ENCODE data around the gene DSCAM.

The DSCAM gene

GRCh38 chr21:40463176-40463575 is 383.8 kb downstream of the DSCAM start:
- TF ChIP-seq CTCF (IDR thresholded peaks at IDR 0.05; ENCODE audit: low read depth, low read length) = no peak
- no peak overlapping the region for H3K4me3 ChIP-seq (replicated peaks in 1 of 2; ENCODE audit: low read depth in 2 of 2, low read length in 2 of 2)
- no peak for DNase-seq (ENCODE audit: low read depth in 2 of 2)

GRCh38 chr21:40461008-40461407 is 385.9 kb downstream of the DSCAM start:
- no peak for DNase-seq (ENCODE audit: low read depth in 2 of 2)
- H3K4me3 ChIP-seq (replicated peaks in 1 of 2; ENCODE audit: low read depth in 2 of 2, low read length in 2 of 2) = no peak overlapping the region
- TF ChIP-seq CTCF (IDR thresholded peaks at IDR 0.05; ENCODE audit: low read depth, low read length) = no peak

- no peak overlapping the region for H3K4me3 ChIP-seq (replicated peaks in 1 of 2; ENCODE audit: low read depth in 2 of 2, low read length in 2 of 2)
- DNase-seq (ENCODE audit: low read depth in 2 of 2) = no peak
- no peak for TF ChIP-seq CTCF (IDR thresholded peaks at IDR 0.05; ENCODE audit: low read depth, low read length)
These were observed 389.2 kb downstream of the DSCAM start for GRCh38 chr21:40457741-40458140.

GRCh38 chr21:40454057-40454456 is 392.9 kb downstream of the DSCAM start:
- DNase-seq (ENCODE audit: low read depth in 2 of 2) = no peak
- H3K4me3 ChIP-seq (replicated peaks in 1 of 2; ENCODE audit: low read depth in 2 of 2, low read length in 2 of 2) = no peak overlapping the region
- no peak for TF ChIP-seq CTCF (IDR thresholded peaks at IDR 0.05; ENCODE audit: low read depth, low read length)

GRCh38 chr21:40453183-40453582 is 393.8 kb downstream of the DSCAM start:
- no peak for TF ChIP-seq CTCF (IDR thresholded peaks at IDR 0.05; ENCODE audit: low read depth, low read length)
- H3K4me3 ChIP-seq (replicated peaks in 1 of 2; ENCODE audit: low read depth in 2 of 2, low read length in 2 of 2) = no peak overlapping the region
- no peak for DNase-seq (ENCODE audit: low read depth in 2 of 2)

- no peak for DNase-seq (ENCODE audit: low read depth in 2 of 2)
- H3K4me3 ChIP-seq (replicated peaks in 1 of 2; ENCODE audit: low read depth in 2 of 2, low read length in 2 of 2) = no peak overlapping the region
- TF ChIP-seq CTCF (IDR thresholded peaks at IDR 0.05; ENCODE audit: low read depth, low read length) = no peak
These were observed 394.4 kb downstream of the DSCAM start for GRCh38 chr21:40452548-40452947.

- no peak for DNase-seq (ENCODE audit: low read depth in 2 of 2)
- no peak overlapping the region for H3K4me3 ChIP-seq (replicated peaks in 1 of 2; ENCODE audit: low read depth in 2 of 2, low read length in 2 of 2)
- no peak for TF ChIP-seq CTCF (IDR thresholded peaks at IDR 0.05; ENCODE audit: low read depth, low read length)
These were observed 399.9 kb downstream of the DSCAM start for GRCh38 chr21:40447016-40447415.
